PC-3 (cell line): ENCODE measurements around the gene PLXNC1.

Experiments
- CTCF ChIP-seq: fragments of 300-600 bp; sonication (generic); conservative IDR thresholded peaks from 2 replicates; pipeline ENCODE4 v1.5.1; 2017; ENCODE audit warnings: antibody characterized with exemption, low read depth, mild to moderate bottlenecking, low read length
- EZH2 ChIP-seq: fragments of 300-600 bp; sonication (generic); IDR thresholded peaks from one replicate; pipeline ENCODE4 v1.6.1; 2017; ENCODE audit warnings: antibody characterized with exemption, mild to moderate bottlenecking, low read length; ENCODE audit not compliant: unreplicated experiment

- TF ChIP-seq CTCF (no peak), EZH2 (no peak)
These were observed 3.6 kb upstream of the PLXNC1 start for GRCh38 chr12:94144781-94145180.
